Activated T-cell treated with anti-CD3 and anti-CD28 coated beads for 4 hours (primary cell): Measurements from ENCODE around the gene LARGE1.

Source experiments
- DNase-seq: peaks from one replicate; pipeline ENCODE4 v3.0.0-alpha.2; 2020

LARGE1 gene

GRCh38 chr22:33274214-33275072, 645.8 kb downstream of the LARGE1 start:
- no peak for DNase-seq

GRCh38 chr22:33272871-33273270, 647.4 kb downstream of the LARGE1 start:
- no peak for DNase-seq

GRCh38 chr22:33272180-33272579, 648.1 kb downstream of the LARGE1 start:
- no peak for DNase-seq

- DNase-seq = no peak
These were observed 648.7 kb downstream of the LARGE1 start for GRCh38 chr22:33271390-33272161.

GRCh38 chr22:33270596-33270995, 649.7 kb downstream of the LARGE1 start:
- no peak for DNase-seq

- DNase-seq = no peak
These were observed 658.6 kb downstream of the LARGE1 start for GRCh38 chr22:33261699-33262098.

- DNase-seq = no peak
These were observed 659.8 kb downstream of the LARGE1 start for GRCh38 chr22:33260498-33260897.

GRCh38 chr22:33255791-33256190, 664.5 kb downstream of the LARGE1 start:
- DNase-seq = no peak

- no peak for DNase-seq
These were observed 671.3 kb downstream of the LARGE1 start for GRCh38 chr22:33248948-33249347.

GRCh38 chr22:33247758-33248157, 672.5 kb downstream of the LARGE1 start:
- no peak for DNase-seq

- DNase-seq = no peak
These were observed 678.2 kb downstream of the LARGE1 start for GRCh38 chr22:33242078-33242477.

GRCh38 chr22:33240888-33241475, 679.3 kb downstream of the LARGE1 start:
- no peak for DNase-seq

GRCh38 chr22:33232071-33232470, 688.2 kb downstream of the LARGE1 start:
- no peak for DNase-seq

GRCh38 chr22:33227791-33228190, 692.5 kb downstream of the LARGE1 start:
- no peak for DNase-seq

- DNase-seq = no peak
These were observed 695.4 kb downstream of the LARGE1 start for GRCh38 chr22:33224841-33225240.
